ENCODE data around the gene TSC2. TPM values are rescaled to one million over a fixed set of nuclear protein-coding genes. Genes with fewer than 3 reads are reported as not detected.
A peak's percentile ranks its signal among the peaks of the same experiment; 100 is the strongest.

Gene TSC2
- total RNA-seq, 4 donors from 2014 or later, result 101 to 148 (median 109) TPM

GRCh38 chr16:2025251-2025650 lies 22.5 kb upstream of the TSC2 start:
- H3K36me3 ChIP-seq, result no peaks in the 10 kb centered on the region
- peaks cover 4% of the 10 kb centered on the region for H3K27me3 ChIP-seq
- 96 to 100% methylated on average over 3 to 14 of the region's 14 CpGs for WGBS, 2 donors
- H3K4me3 ChIP-seq (replicated peaks in 1 of 3), result no peak overlapping the region
- TF ChIP-seq POLR2A (IDR thresholded peaks at IDR 0.05) (no peak), CTCF (IDR thresholded peaks at IDR 0.05) (no peak)
- intact Hi-C loops (cut with DNase I), result no loop called here
- no peak overlapping the region for H3K27ac ChIP-seq
- no peaks in the 10 kb centered on the region for H3K9me3 ChIP-seq
- H3K4me1 ChIP-seq, result peaks cover 11 to 46% of the 10 kb centered on the region in 2 donors
- no peak for DNase-seq

- peak overlapping the region in 2 of 3 donors; percentile 50 to 56 for H3K27ac ChIP-seq
- H3K36me3 ChIP-seq, result no peaks in the 10 kb centered on the region
- H3K4me3 ChIP-seq (replicated peaks in 1 of 3), result peak overlapping the region in 1 of 3 donors; percentile 31
- no peaks in the 10 kb centered on the region for H3K27me3 ChIP-seq
- 80 to 88% methylated on average over 12 to 15 of the region's 16 CpGs for WGBS, 2 donors
- TF ChIP-seq POLR2A (IDR thresholded peaks at IDR 0.05), result no peak
- TF ChIP-seq CTCF (IDR thresholded peaks at IDR 0.05), result no peak
- intact Hi-C loops (cut with DNase I), result loop anchor here (2.0 kb wide), 1 partner anchor 19 kb away; no protein-coding TSS in a partner anchor
- no peaks in the 10 kb centered on the region for H3K9me3 ChIP-seq
- DNase-seq, result no peak
- peaks cover 11 to 40% of the 10 kb centered on the region in 2 donors for H3K4me1 ChIP-seq
Measured at GRCh38 chr16:2025878-2026460, 21.8 kb upstream of the TSC2 start.

GRCh38 chr16:2026461-2027023 lies 21.2 kb upstream of the TSC2 start, which contains the start of gene NHERF2:
Gene NHERF2, plus strand, starts transcription at chr16:2026902. Its CDS starts 104 bp downstream, at chr16:2027006.
- Histone ChIP-seq H3K27me3 (no peaks in the 10 kb centered on the region), H3K27ac (peak within 1 kb of the TSS in 2 of 3 donors; percentile 50 to 61), H3K9me3 (no peaks in the 10 kb centered on the region), H3K36me3 (no peaks in the 10 kb centered on the region), H3K4me3 (replicated peaks in 1 of 3) (peak within 1 kb of the TSS in 2 of 3 donors; percentile 51 to 65), H3K4me1 (peaks cover 11 to 40% of the 10 kb centered on the region in 2 donors)
- TF ChIP-seq CTCF (IDR thresholded peaks at IDR 0.05), result no peak
- TF ChIP-seq POLR2A (IDR thresholded peaks at IDR 0.05), result peak in 1 of 2 donors; percentile 42
- intact Hi-C loops (cut with DNase I), result loop anchor here (2.0 kb wide), 1 partner anchor 18 kb away; no protein-coding TSS in a partner anchor
- DNase-seq, result peak; percentile 46
- 24% methylated on average over 18 of the region's 59 CpGs; no CpG with 5 or more reads in 1 of the 2 donors for WGBS, 2 donors

GRCh38 chr16:2027024-2028010 lies 20.5 kb upstream of the TSC2 start:
- WGBS, 2 donors, result 18 to 34% methylated on average over 9 to 12 of the region's 76 CpGs
- Histone ChIP-seq H3K4me1 (peaks cover 11 to 43% of the 10 kb centered on the region in 2 donors), H3K27me3 (no peaks in the 10 kb centered on the region), H3K27ac (peak overlapping the region in 2 of 3 donors; percentile 4 to 61), H3K36me3 (no peaks in the 10 kb centered on the region), H3K4me3 (replicated peaks in 1 of 3) (peak overlapping the region in 2 of 3 donors; percentile 51 to 65), H3K9me3 (no peaks in the 10 kb centered on the region)
- intact Hi-C loops (cut with DNase I), result loop anchor here (2.0 kb wide), 1 partner anchor 17 kb away; no protein-coding TSS in a partner anchor
- TF ChIP-seq CTCF (IDR thresholded peaks at IDR 0.05), result no peak
- peak in 1 of 2 donors; percentile 34 for DNase-seq
